ENCODE results near the gene RASSF7. TPM values are rescaled to one million over a fixed set of nuclear protein-coding genes. Genes with fewer than 3 reads are reported as not detected.

Gene RASSF7
- total and polyA plus RNA-seq, 10 of the 15 experiments (the other 5 are each of a cell fraction or from before 2014, with no cell fraction given), result 0.39 to 29.7 (median 13.2) TPM

DNA sequence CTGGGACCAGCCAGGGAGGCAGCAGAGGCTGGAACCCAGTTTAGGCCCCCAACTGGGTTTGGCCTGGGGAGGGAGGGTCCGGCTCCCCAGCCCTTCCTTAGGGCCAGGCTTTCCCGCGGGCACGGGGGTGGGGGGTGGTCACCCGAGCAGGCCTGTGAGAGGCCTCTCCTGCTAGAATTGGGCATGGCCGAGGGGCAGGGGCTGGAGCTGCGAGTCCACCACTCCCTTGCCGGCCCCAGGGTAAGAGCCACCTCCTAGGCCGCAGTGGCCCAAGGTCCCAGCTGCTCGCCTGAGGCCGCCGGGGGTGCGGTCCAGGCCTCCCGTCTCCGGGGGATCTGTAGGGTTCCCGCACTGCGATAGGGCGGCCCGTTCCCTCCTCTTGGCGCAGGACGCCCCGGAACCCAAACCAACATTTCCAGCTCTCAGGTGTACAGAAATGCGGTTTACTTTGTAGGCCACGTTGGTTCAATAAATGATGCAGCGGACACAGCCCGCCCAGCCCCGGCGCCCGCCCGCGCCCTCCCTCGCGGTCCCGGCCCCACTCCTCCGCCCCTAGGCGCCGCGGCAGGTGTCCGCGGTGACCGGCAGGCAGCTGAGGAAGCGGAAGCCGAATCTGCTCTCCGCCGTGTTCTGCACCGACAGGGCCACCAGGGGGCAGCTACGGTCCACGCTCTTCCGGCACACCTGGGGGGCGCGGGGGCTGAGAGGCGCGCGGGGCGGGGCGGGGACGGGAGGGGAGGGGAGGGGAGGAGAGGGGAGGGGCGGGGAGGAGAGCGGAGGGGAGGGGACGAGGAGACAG is 6.1 kb upstream of the RASSF7 start (continued):
- TF ChIP-seq, protein P1, sequence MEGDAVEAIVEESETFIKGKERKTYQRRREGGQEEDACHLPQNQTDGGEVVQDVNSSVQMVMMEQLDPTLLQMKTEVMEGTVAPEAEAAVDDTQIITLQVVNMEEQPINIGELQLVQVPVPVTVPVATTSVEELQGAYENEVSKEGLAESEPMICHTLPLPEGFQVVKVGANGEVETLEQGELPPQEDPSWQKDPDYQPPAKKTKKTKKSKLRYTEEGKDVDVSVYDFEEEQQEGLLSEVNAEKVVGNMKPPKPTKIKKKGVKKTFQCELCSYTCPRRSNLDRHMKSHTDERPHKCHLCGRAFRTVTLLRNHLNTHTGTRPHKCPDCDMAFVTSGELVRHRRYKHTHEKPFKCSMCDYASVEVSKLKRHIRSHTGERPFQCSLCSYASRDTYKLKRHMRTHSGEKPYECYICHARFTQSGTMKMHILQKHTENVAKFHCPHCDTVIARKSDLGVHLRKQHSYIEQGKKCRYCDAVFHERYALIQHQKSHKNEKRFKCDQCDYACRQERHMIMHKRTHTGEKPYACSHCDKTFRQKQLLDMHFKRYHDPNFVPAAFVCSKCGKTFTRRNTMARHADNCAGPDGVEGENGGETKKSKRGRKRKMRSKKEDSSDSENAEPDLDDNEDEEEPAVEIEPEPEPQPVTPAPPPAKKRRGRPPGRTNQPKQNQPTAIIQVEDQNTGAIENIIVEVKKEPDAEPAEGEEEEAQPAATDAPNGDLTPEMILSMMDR (IDR thresholded peaks at IDR 0.05 in 2 of 3, conservative IDR thresholded peaks at IDR 0.05 in 1 of 3; ENCODE audit: control insufficient read depth in 2 of 3, extremely low read depth in 1 of 3, insufficient read depth in 1 of 3, low read depth in 3 of 3, low read length in 3 of 3), result peak; percentile 48 to 79 (median 74)
- TF ChIP-seq, protein P2, sequence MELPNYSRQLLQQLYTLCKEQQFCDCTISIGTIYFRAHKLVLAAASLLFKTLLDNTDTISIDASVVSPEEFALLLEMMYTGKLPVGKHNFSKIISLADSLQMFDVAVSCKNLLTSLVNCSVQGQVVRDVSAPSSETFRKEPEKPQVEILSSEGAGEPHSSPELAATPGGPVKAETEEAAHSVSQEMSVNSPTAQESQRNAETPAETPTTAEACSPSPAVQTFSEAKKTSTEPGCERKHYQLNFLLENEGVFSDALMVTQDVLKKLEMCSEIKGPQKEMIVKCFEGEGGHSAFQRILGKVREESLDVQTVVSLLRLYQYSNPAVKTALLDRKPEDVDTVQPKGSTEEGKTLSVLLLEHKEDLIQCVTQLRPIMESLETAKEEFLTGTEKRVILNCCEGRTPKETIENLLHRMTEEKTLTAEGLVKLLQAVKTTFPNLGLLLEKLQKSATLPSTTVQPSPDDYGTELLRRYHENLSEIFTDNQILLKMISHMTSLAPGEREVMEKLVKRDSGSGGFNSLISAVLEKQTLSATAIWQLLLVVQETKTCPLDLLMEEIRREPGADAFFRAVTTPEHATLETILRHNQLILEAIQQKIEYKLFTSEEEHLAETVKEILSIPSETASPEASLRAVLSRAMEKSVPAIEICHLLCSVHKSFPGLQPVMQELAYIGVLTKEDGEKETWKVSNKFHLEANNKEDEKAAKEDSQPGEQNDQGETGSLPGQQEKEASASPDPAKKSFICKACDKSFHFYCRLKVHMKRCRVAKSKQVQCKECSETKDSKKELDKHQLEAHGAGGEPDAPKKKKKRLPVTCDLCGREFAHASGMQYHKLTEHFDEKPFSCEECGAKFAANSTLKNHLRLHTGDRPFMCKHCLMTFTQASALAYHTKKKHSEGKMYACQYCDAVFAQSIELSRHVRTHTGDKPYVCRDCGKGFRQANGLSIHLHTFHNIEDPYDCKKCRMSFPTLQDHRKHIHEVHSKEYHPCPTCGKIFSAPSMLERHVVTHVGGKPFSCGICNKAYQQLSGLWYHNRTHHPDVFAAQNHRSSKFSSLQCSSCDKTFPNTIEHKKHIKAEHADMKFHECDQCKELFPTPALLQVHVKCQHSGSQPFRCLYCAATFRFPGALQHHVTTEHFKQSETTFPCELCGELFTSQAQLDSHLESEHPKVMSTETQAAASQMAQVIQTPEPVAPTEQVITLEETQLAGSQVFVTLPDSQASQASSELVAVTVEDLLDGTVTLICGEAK (IDR thresholded peaks at IDR 0.05; ENCODE audit: borderline replicate concordance), result no peak
- TF ChIP-seq RELA (IDR thresholded peaks at IDR 0.05; ENCODE audit: borderline replicate concordance, partially characterized antibody) (no peak), NFIC (IDR thresholded peaks at IDR 0.05; ENCODE audit: low read depth, low read length) (no peak), TCF12 (IDR thresholded peaks at IDR 0.05; ENCODE audit: low read depth, low read length) (peak; percentile 71; the same call in 1 of the 2 replicates), RAD21 (IDR thresholded peaks at IDR 0.05; ENCODE audit: insufficient read depth, low read depth, low read length) (peak; percentile 77), BACH1 (IDR thresholded peaks at IDR 0.05; ENCODE audit: borderline replicate concordance) (no peak), TBL1XR1 (IDR thresholded peaks at IDR 0.05; ENCODE audit: low read depth, low read length) (no peak), TCF7 (IDR thresholded peaks at IDR 0.05; ENCODE audit: borderline replicate concordance) (no peak), RFX5 (IDR thresholded peaks at IDR 0.05; ENCODE audit: low read depth, low read length) (no peak), BCL11A (IDR thresholded peaks at IDR 0.05; ENCODE audit: low read depth, low read length) (no peak), POLR2A (IDR thresholded peaks at IDR 0.05; ENCODE audit: low read depth, low read length) (peak; percentile 26), EGR1 (IDR thresholded peaks at IDR 0.05; ENCODE audit: borderline replicate concordance in 1 of 2, low read depth in 2 of 2, low read length in 2 of 2) (0 out of 3 replicates have a peak, but pooled peaks of 1 of the 2 experiments have one; percentile 7)
- TF ChIP-seq, protein P3, sequence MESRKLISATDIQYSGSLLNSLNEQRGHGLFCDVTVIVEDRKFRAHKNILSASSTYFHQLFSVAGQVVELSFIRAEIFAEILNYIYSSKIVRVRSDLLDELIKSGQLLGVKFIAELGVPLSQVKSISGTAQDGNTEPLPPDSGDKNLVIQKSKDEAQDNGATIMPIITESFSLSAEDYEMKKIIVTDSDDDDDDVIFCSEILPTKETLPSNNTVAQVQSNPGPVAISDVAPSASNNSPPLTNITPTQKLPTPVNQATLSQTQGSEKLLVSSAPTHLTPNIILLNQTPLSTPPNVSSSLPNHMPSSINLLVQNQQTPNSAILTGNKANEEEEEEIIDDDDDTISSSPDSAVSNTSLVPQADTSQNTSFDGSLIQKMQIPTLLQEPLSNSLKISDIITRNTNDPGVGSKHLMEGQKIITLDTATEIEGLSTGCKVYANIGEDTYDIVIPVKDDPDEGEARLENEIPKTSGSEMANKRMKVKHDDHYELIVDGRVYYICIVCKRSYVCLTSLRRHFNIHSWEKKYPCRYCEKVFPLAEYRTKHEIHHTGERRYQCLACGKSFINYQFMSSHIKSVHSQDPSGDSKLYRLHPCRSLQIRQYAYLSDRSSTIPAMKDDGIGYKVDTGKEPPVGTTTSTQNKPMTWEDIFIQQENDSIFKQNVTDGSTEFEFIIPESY (IDR thresholded peaks at IDR 0.05), result no peak

Measured in GM12878 (cell line).